Measurements from ENCODE around the gene PPP1R14C. TPM values are rescaled to one million over a fixed set of nuclear protein-coding genes. Genes with fewer than 3 reads are reported as not detected.
"Not testable (repeated sequence)": the region's sequence is repeated elsewhere in the genome, so short reads cannot be mapped to it uniquely, and the experiment has no call there.

Gene PPP1R14C
- total RNA-seq, 1 donor from 2014 or later: 10.8 TPM

DNA sequence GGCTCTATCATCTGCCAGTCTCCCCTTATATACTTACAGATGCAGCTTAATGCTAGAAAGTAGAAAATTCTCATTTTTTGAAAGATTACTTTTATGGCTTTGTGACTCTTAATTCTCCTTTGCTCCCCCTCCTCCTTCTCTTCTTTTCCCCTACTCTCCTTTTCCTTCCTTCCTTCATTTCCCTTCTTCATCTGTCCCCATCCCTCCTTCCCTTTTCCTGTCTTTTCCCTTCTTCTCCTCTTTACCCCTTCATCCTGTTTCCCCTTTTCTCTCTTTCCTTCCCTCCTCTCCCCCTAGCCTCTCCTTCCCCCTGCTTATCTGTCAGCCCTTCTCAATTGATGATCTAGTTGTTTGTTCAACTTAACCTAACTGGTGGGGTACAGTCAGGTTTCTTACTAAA, 71.5 kb downstream of the PPP1R14C start:
- no peak for DNase-seq (ENCODE audit: low spot score)

DNA sequence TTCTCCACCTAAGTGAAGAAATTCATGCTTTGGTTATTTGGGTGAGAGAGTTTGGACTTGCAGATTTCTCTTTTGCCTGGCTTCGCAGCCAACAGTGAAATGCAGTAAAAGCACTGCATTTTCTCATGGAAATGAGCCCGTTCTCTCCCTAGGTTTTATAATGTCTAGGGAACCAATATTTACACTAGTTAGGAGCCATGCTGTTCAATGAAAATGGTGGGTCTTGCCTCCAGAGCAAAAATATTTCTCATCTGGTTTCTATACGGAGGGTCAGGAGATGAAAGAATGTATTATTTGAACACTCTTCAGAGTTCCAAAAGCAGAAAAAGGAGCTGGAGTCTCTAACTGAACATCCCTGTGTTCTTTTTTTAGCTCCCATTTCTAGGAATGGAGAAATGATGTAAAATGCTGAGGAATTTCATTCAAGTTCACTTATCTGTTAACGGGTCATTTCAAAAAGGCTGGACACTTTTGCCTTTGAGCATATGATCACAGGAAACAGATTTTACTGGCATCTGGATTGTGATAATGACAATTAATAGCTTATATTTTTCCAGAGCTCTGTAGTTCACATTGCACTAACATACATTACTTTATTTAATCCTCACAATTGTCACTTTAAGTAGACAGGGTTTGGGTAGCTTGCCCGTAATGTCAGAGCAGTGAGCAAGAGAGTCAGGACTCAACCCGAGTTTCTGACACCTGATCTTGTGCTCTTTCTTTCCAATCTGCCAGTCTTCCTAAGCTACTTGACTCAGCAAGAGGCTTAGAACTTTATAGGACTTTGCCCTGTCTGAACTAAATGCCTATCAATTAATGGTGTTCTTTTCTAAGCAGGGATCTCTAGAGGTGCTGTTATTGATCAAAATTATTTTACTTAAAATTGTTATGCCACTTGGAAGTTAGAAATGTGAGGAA, 78.0 kb downstream of the PPP1R14C start:
- DNase-seq (ENCODE audit: low spot score): peak; percentile 64

DNA sequence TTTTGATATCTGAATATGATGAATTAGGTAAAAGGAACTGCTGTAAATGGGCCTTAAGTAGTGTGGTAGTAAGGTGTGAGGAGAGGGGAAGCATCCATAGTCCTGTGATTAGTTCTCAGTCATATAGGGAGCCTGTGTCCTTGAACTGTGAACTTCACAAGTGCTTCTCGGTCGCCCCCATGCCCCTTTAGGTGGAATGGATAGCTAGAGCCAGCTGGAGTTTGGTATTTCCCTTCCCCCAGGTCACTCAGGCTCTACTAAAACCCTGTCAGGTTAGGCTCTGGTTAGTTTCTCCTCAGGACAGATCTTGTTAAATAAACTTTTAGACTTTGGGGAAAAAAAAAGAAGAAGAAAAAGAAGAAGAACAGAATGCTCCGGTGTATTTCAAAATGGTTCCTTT, 82.0 kb downstream of the PPP1R14C start:
- no peak for DNase-seq (ENCODE audit: low spot score)

DNA sequence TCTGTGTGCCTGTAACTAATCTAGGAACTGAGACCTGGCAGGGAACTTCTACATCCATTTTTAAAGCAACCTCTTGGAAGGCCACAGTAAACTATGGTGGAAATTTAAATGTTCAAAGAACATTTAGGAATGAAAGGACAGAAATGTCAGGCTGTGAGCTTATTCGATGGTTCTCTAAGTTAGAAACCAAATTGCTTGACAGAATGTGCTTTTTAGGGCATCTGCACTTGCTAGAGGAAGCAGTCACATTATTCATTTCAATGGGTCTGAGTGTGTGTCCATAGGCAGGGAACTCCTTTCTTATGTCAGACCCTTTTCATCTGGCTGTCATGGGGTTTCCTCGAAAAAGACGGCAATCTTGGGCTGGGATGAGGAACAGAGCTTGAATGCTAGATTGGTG, 84.4 kb downstream of the PPP1R14C start:
- DNase-seq (ENCODE audit: low spot score): no peak

DNA sequence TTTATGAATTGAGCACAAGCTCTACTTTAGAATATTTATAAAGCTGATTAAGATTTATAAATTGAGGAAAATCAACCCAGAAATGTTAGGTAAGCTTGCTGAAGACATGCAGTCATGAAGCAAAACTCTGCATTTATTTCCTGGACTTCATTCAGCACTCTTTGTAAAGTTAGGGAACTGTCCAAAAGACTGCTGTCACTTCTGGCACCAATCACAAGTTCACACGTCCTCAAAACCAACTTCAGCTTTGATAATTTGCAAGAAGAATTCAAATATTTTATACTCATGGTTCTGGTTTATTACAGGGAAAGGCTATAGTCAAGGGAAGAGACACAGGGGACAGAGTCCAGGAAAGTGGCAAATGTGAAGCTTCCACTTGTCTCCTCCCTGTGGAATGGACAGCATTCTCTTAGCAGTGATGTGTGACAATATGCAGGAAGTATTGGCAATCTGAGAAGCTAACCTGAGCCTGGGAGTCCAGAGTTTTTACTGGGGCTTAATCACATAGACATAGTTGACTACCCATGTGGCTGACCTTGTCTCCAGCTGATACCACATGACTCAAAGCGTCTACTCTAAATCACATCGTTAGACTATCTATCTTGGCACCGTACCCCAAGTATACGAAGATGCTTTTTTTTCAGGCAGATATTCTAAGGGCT, 85.4 kb downstream of the PPP1R14C start:
- no peak for DNase-seq (ENCODE audit: low spot score)

DNA sequence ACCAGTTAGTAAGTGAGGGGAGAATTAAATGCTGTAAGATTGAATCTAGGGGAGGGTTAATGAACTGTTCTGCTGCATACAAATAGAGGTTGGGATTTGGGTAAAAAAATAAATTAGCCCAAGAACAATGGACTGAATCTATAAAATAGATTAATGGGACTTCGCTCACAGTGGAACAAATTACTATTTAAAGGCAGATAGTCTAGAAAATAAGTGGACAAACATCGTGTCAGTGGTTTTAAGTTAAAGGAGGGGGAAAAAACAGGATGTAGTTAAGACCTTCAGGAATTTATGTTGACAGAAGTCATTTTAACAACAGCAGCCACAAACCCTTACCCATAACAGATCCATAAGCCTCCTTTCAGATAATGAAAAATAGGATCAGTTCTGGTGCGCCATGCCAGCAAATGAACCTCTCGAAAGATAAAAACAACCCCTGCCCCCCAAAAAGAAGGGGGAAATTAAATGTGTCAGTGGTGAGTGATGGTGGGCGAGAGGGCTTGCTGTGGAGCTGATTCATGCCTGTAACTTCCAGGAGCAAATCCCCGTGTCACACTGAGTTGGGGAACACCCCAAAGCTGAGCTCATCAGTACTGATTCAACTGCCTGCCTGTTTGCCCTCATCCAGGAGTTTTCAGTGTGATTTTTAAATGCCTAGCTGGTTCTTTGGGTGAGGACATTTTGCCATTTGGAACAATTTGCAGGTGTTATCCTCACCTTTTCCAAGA, 86.8 kb downstream of the PPP1R14C start:
- peak; percentile 42 for DNase-seq (ENCODE audit: low spot score)

DNA sequence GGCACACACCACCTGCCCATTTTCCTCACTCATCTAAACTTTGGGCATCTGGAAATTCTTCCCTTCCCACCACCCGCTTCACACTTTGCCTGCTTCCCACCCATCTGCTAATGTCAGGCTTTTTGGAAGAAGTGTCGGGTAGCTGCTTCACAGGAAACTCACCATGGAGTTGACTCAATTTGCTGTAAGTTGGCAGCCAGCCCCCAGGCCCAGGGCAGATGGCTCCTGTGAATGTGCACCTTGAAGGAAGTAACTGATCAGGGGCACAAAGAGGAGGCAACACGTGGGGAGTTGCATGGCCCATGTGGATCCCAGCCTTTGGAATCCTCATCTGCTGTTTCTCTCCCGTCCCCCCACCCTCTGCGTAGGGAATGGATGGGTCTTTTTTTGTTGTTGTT, 87.3 kb downstream of the PPP1R14C start:
- no peak for DNase-seq (ENCODE audit: low spot score)

DNA sequence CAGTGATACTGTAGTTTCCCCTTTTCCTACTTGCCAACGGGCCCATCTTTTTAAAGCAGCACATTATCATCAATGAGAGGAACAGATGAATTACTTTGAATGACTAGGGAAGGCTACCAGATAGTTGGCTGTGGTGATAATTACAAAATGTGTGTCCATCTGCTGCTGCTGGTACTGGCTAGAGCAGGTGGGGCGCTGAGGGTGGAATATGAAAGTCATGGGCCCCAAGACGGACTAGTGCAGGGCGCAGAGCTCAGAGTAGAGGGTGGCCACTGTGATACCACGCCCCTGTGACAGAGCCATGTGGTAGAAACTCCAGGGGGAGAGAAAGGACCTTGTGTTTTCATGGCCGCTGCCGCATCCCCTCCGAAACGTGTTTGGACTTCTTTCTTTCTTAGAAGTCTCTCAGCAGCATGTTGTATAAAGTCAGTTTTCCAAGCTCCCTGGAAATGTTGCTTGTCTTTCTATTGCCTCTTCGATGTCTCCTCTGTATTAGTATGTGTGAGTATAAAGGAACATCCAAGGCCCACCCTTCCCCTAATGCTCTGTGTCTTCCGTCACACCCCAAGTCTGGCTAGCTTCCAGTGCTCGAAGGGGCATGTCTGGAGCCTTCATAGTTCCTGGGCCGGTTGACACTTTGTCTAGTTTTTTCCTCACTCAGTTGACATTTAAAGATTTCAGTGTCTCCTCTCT, 88.1 kb downstream of the PPP1R14C start:
- DNase-seq (ENCODE audit: low spot score): no peak

DNA sequence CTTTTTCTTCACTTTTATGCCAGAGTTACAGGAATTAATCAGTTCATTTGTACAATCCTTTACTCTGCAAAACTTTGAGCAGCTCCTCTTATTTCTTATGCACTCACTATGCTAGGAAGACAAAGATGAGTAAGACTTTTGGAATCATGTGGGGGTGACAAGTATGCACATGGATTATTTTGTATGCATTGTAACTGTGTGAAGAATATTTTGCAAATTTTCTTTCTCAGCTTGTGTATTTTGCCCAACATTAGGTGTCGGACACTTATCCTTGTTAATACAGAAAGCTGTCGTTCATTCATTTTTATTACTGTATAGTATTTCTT, 88.6 kb downstream of the PPP1R14C start:
- no peak for DNase-seq (ENCODE audit: low spot score)

DNA sequence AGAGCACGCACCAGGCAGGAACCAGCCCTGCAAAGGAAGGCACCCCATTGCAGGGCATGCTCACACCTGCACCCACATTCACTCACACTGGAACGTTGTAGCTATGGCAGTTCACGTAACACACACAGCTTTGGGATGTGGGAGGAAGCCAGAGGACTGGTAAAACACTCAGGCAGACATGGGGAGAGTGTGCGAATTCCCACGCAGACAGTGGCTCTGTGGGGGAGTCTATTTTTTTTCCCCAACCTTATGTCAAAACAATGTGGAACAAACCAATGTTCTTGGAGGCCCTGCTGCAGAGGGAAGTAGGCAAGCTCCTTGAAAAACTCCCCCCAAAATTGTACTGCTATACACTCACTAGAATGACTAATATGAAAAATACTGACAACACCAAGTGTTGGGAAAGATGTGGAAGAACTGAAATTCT, 91.0 kb downstream of the PPP1R14C start:
- DNase-seq (ENCODE audit: low spot score): no peak

DNA sequence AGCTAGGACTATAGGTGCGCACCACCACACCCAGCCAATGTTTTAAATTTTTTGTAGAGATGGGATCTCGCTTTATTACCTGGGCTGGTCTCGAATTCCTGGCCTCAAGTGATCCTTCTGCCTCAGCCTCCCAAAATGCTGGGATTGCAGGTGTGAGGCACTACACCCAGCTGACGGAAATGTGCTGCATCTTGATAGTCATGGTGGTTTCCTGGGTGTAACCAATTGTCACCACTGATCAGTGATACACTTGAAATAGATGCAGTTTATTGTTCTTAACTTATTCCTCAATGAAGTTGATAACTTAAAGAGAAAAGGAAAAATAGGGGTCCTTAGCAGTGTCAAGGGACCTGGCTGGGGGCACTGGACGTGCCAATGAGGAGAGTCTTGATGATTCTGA, 92.4 kb downstream of the PPP1R14C start:
- DNase-seq (ENCODE audit: low spot score): no peak

DNA sequence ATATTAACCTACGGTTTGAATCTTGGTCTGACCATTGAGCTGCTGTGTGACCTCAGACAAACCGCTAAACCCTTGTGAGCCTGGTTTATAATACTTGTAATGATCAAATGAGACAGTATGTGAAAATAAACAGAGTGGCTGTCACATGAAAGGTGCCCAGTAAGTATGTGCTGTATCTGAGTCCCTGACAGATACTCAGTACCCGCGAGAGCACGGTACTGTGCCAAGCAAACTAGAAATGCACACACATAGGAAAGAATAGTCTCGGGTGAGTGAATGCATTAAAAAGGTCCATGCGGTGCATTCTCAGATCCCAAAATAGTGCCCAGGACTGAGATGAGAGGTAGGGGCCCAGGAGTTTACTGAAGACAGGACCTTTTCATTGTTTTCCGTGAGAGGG, 93.3 kb downstream of the PPP1R14C start:
- DNase-seq (ENCODE audit: low spot score): no peak

DNA sequence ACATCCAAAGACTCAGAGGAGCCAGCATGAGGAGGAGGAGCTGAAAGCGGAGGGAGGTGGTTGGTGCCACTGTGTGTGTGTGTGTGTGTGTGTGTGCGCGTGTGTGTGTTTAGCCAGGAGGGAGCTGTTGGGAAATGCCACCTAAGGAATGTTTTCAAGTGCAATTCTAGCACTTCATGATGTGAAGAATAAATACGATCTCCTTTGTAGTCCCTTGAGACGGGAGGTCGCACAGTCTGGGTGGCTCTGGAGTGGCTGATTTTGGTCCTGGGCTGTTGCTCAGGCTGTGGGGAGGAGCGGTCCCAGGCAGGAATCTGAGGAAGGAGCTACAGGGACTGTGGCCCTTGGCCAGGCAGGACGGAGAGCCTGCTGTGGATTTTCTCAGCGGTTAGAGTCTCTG, 93.7 kb downstream of the PPP1R14C start:
- DNase-seq (ENCODE audit: low spot score): no peak

DNA sequence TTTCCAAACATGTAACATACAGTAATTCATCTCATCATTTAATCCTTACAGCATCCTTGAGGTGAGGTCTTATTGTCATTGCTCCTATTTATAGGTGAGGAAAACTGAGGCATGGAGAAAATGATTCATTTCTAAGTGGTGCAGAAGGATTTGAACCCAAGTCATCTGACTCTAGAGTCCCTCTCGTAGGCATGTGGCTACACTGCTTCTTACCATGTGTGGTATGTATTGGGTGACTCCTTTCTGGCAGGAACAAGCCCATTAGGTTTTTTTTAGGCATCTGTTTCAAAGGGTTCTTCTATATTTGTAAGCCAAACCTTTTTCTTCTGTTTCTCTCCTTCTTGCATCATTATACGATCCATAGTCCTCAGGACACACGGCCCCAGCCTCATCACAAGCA, 94.8 kb downstream of the PPP1R14C start:
- DNase-seq (ENCODE audit: low spot score): no peak

DNA sequence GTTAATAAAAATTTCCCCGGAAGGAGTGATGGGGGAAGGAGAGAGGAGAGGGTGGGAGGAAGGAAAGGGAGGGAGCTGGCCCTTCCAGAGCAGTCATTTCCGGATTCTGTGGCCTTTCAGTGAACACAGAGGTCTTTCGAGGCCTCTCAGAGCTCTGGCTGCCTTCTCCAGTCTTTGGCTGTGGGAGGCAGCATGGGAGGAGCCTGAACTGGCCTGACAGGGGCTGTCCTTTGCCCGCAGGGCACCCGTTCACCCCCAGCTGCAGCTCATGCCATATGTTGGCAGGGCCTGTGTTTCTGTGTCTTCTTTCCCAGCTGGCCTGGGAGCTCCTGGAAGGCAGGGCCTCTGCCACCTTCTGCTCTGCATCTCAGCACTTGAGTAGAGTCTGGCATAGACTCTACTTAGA, 95.5 kb downstream of the PPP1R14C start:
- DNase-seq (ENCODE audit: low spot score): no peak

DNA sequence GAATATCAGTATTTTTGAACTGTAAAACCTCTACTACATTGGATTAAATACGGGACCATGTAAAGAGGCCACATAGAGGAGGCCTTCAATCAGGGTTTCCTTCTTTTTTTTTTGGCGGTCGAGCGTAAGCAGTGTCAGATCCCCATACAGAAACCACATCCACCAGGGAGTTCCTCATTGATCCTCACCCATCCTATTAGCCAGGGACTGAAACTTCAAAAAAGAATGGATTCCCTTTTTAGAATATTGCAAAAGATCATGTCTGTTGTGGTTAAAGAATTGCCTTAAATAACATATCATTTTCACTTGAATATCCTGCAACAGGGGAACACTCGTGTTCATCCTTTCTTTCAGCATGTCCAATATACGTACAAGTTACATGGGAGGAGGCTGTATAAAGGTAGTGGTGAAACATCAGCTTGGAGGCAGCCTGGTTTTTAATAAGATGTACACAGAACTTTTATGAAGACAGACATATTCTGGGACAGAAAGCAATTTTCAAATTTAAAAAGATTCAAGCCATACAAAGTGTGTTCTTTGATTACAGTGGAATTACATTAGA, 96.1 kb downstream of the PPP1R14C start:
- no peak for DNase-seq (ENCODE audit: low spot score)

DNA sequence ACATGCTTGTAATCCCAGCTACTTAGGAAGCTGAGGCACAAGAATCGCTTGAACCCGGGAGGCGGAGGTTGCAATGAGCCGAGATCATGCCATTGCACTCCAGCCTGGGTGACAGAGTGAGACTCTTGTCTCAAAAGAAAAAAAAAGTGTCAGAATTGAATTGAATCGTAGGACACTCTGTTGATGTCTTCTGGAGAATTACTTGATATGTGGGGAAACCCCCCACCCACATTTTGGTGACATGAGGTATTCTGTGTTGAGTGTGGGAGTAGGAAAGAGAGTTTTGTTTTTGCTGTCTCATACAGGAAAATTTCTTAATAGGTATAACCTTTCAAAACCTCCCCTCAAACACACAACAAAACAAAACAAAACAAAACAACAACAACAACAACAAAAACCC, 98.9 kb downstream of the PPP1R14C start:
- DNase-seq (ENCODE audit: low spot score): not testable (repeated sequence)

DNA sequence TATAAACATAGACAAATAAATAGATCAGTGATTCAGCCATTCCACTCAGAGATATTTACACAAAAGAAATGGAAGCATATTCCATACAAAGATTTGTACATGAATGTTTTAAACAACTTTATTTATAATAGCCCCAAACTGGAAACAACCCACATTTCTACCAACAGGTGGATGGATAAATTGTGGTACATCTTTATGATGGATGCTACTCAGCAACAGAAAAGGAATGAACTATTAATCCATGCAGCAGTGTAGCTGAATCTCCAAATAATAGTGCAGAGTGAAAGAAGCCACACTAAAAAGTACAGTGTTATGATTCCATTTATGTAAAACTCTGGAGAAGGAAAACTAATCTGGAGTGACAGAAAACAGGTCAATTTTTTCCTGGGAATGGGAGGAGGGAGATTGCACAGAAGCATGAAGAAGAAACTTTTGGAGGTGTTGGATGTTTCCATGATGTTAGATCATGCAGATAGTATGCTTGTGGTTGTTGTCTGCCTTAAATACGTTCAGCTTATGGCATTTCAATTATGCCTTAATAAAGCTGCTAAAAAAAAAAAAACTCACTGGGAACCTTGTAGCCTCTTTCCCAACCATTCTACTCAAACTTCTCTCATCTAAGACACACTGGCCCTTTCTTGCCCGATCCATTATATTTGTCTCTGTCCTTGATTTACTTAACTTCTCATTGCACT, 100.9 kb downstream of the PPP1R14C start:
- DNase-seq (ENCODE audit: low spot score): no peak

DNA sequence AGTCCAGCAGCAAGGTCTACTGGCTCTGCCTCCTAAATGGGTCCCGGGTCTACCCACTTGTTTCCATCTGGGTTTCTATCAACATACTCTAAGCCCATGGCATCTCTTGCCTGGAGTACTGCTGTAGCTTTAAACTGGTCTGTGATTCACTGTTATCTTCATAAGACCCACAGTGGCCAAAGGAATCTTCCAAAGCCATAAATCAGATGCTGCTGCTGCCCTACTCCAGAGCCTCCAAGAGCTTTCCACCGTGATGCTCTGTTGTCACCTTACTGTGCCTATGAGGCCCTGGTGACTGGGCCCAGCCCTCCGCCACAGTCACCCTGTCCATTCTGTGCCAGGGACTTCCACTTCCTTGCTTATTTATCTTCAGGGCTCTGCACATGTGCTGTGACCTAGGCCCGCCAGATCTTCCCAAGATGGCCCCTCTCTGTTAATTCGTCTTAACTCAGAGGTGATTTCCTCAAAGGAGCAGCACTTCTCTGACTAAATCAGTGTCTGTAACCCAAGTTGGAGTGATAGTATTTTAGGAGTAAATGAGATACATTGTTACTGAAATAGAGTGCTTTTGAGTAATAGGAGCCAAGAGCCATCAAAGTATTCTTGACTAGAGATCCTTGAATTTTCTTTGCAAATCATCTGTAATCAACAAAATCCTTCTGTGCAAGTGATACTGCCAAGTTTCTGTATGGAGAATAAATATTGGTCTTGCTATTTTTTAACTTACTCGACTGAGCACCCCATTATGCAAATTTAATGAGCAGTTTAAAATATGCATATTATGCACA, 102.5 kb downstream of the PPP1R14C start:
- DNase-seq (ENCODE audit: low spot score): peak; percentile 27

DNA sequence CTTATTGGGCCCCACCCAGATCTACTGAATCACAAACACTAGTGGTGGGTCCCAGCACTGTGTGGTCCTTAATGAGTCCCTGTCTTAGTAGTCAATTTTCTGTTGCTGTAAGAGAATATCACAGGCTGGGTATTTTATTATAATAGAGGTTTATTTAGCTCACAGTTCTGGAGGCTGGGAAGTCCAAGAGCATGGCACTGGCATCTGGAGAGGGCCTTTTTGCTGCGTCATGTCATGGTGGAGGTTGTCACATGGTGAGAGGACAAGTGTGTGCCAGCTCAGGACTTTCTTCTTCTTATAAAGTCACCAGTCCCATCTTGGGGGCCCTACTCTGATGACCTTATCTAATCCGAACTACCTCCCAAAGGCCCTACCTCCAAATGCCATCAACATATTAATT, 105.0 kb downstream of the PPP1R14C start:
- DNase-seq (ENCODE audit: low spot score): no peak

All from umbilical cord (tissue), 2 donors.